Glomerular visceral epithelial cell (primary cell): ENCODE measurements around the gene CLDN5.

Experiments used
- DNase-seq: peaks from one replicate; pipeline ENCODE4 v3.0.0-alpha.2; 2016; ENCODE audit errors: extremely low spot score

The CLDN5 gene

DNA sequence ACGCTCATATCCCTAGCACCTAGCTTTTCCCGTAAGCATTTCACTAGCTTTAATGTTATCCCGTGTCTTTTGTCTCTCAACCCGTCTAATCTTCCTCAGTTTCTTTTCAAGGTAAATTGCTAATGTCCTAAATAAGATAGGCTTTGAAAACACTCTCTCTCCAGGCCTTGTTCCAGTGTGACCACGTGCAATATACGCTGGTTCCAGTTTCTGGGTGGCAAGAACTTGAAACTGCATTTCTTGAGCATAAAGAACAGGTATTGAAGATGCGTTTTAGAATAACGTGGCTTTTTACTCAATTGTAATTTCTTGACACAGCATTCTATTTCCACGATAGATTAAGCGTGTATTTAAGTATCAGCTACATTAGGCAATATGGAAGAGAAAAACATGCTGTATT is 43.4 kb downstream of the CLDN5 start:
- no peak for DNase-seq

- no peak for DNase-seq
These were observed 44.0 kb downstream of the CLDN5 start for GRCh38 chr22:19480173-19480568.

GRCh38 chr22:19479355-19480172 is 44.6 kb downstream of the CLDN5 start, which contains the start of gene CDC45:
Gene CDC45, plus strand, starts transcription at chr22:19479920. Its CDS starts 49 bp downstream, at chr22:19479969.
- peak; percentile 96 for DNase-seq

- peak; percentile 82 for DNase-seq
These were observed 45.3 kb downstream of the CLDN5 start, which contains the start of gene UFD1 for GRCh38 chr22:19478901-19479354. Gene UFD1, minus strand, starts transcription at chr22:19479193. Its CDS starts 108 bp downstream, at chr22:19479085.

- no peak for DNase-seq
These were observed 45.9 kb downstream of the CLDN5 start for GRCh38 chr22:19478045-19478900.

- DNase-seq: no peak
These were observed 46.7 kb downstream of the CLDN5 start for GRCh38 chr22:19477321-19478044.

DNA sequence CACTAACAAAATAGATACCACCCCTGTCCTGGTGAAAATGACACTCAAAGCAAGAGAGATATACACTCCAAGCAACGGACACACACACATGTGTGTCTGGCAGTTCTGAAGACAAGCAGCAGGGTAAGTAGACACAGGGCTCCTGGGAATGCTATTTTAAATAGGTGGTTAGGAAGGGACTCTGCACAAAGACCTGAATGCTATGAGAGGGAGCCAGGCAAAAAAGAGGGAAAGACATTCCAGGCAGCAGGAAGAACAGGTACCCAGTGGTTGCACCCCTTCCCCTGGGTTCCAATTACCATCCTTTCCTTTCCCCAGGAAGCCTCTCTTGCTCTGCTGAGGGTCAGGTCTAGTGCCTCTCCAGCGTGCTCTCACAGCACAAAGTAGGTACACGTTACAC is 48.2 kb downstream of the CLDN5 start:
- DNase-seq: no peak

GRCh38 chr22:19473578-19473977 is 50.6 kb downstream of the CLDN5 start:
- DNase-seq: no peak
